Sigmoid colon (tissue), 4 donors: ENCODE measurements around the gene ITK.

Experiments
- POLR2A ChIP-seq, 2 donors: fragments of 450-650 bp; IDR thresholded peaks; one replicate each; pipeline ENCODE4 v1.6.1; 2016; ENCODE audit warnings: antibody characterized with exemption in 2 of 2, mild to moderate bottlenecking in 2 of 2, moderate library complexity in 2 of 2
- POLR2AphosphoS5 ChIP-seq, 4 donors: sonication (generic); formaldehyde crosslinking; IDR thresholded peaks; one replicate each; pipeline ENCODE4 v1.6.1; 2017; ENCODE audit warnings: antibody characterized with exemption in 4 of 4

GRCh38 chr5:157164521-157164920, 16.1 kb upstream of the ITK start:
- no peak for TF ChIP-seq POLR2A (IDR thresholded peaks at IDR 0.05)
- no peak for TF ChIP-seq POLR2AphosphoS5 (IDR thresholded peaks at IDR 0.05)
